ENCODE measurements around the gene RAD23A.
A peak's percentile ranks its signal among the peaks of the same experiment; 100 is the strongest.
"Not testable (repeated sequence)": the region's sequence is repeated elsewhere in the genome, so short reads cannot be mapped to it uniquely, and the experiment has no call there.

The RAD23A gene

DNA sequence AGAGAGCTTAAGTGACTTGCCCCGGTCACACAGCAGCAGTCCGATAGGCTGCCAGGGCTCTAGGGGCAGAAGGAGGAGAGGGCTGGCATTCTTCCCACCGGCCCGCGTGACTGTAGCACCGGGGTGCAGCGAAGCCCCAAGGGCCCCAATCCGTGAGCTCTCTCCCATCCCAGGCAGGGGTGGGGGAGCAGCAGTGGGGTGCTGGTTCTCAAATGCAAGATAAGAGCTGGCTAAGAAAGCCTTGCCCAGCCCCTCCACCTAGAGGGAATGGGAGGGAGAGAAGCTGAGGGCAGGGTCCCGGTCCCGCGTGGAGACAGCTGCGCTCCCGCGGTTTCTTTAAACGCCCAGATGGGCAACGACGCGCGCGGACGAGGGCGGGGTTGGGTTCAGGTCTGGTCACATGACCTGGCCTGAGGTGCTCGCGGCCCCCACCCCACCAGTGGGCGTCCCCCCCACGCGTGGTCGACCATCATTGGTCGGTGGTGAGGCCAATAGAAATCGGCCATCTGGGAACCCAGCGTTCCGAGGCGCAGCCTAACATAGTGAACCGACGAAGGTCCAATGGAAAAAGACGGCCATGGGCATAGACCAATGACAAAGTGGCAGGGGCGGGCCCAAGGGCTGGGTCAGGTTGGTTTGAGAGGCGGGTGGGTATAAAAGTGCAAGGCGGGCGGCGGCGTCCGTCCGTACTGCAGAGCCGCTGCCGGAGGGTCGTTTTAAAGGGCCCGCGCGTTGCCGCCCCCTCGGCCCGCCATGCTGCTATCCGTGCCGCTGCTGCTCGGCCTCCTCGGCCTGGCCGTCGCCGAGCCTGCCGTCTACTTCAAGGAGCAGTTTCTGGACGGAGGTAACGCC lies 7.5 kb upstream of the RAD23A start, which contains the start of gene CALR:
CALR (plus strand) TSS at position 683 of the 852 bp plus-strand sequence; CDS start at position 754, 71 bp downstream.
- peak; percentile 99 for DNase-seq

DNA sequence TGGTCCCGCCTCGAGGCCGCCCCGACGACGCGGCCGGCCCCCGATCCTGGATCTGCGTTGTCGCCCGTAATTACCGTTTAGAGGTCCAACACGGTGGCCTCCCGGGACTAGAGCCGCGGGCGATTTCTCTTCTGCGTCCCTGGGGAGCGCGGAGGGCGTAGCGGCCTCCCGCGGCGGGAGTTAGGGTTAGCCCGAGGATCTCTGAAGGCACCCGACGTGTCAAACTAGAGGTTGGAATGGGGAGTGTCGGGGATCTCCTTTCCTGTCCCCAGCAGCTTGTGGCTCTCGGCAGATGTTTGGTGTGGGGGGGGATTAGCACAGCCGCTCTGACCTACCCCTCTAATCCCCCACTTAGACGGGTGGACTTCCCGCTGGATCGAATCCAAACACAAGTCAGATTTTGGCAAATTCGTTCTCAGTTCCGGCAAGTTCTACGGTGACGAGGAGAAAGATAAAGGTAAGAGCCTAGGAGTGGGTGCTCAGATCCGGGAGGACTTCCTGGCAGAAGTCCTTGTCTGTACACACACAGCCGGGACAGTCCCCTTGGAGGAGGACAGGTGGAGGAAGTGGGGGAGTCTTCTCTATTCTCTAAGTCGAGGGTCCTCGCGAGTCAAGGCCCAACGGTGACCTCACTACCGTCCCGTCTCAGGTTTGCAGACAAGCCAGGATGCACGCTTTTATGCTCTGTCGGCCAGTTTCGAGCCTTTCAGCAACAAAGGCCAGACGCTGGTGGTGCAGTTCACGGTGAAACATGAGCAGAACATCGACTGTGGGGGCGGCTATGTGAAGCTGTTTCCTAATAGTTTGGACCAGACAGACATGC lies 6.7 kb upstream of the RAD23A start:
- DNase-seq: peak; percentile 63

DNA sequence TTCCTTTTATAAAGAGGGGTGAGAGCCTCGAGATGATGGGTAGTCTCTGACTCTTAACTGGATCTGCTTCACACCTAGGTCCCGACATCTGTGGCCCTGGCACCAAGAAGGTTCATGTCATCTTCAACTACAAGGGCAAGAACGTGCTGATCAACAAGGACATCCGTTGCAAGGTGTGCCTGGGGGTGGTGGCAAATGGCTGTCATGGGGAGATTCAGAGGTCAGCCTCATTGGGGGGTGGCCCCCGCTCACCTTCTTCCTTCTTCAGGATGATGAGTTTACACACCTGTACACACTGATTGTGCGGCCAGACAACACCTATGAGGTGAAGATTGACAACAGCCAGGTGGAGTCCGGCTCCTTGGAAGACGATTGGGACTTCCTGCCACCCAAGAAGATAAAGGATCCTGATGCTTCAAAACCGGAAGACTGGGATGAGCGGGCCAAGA lies 5.7 kb upstream of the RAD23A start:
- DNase-seq: no peak

DNA sequence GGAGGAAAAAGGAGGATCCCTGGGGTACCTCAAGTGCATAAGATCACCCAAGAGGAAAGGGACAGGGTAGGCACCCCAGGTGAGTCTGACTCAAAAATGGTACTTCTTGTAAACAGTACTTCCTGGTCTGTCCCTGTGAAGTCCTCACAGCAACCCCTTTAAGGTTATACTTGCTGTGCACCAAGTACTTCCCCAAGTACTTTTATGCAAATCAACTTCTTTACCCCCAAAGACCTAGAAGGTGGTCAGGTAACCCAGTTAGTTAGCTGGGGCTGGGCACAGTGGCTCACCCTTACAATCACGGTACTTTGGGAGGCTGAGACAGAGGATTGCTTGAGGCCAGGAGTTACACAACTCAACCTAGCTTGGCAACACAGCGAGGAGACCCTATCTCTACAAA lies 4.8 kb upstream of the RAD23A start:
- no peak for DNase-seq

DNA sequence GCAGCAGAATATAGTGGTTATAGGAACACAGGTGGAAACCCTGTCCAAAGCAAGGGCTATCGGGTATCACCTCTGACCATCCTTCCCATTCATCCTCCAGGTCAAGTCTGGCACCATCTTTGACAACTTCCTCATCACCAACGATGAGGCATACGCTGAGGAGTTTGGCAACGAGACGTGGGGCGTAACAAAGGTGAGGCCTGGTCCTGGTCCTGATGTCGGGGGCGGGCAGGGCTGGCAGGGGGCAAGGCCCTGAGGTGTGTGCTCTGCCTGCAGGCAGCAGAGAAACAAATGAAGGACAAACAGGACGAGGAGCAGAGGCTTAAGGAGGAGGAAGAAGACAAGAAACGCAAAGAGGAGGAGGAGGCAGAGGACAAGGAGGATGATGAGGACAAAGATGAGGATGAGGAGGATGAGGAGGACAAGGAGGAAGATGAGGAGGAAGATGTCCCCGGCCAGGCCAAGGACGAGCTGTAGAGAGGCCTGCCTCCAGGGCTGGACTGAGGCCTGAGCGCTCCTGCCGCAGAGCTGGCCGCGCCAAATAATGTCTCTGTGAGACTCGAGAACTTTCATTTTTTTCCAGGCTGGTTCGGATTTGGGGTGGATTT lies 2.1 kb upstream of the RAD23A start:
- DNase-seq: no peak

DNA sequence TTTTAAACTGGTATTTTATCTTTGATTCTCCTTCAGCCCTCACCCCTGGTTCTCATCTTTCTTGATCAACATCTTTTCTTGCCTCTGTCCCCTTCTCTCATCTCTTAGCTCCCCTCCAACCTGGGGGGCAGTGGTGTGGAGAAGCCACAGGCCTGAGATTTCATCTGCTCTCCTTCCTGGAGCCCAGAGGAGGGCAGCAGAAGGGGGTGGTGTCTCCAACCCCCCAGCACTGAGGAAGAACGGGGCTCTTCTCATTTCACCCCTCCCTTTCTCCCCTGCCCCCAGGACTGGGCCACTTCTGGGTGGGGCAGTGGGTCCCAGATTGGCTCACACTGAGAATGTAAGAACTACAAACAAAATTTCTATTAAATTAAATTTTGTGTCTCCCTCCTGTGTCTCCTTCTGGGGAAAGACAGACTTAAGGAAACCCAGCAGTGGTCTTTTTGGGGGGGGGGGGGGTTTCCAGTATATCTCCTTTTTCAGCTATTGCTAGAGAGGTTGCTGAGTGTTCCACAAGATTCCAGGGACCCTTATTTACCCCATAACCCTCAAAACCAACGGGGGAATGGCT lies 1.5 kb upstream of the RAD23A start:
- DNase-seq: no peak

DNA sequence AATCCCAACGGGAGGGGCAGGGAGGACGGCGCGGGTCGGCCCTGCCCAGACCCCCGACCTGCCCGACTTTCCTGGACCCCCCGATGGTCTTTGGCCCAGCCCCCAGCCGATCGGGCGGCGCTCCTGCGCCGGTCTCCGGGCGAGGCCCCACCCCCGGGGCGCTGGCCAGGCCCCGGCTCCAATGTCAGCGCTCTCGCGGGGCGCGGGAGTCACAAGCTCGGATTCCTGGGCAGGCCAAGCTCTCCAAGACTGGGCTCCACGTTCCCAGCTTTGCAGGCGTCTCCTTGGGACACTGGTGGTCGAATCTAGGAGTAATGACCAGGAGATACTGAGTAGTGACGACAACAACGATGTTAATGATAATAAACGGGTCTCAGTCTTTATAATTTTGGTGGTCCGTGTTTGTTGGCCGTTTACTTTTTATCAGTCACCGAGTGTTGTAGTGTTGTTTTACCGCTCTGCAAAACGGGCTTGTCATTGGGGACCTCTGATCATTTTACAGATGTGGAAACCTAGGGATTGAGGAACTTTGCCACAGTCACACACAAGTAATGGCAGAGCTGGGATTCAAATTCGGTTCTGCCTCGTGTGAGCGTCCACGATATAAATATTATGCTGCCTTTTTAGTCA lies 545 bp downstream of the RAD23A start:
- peak; percentile 68 for DNase-seq

DNA sequence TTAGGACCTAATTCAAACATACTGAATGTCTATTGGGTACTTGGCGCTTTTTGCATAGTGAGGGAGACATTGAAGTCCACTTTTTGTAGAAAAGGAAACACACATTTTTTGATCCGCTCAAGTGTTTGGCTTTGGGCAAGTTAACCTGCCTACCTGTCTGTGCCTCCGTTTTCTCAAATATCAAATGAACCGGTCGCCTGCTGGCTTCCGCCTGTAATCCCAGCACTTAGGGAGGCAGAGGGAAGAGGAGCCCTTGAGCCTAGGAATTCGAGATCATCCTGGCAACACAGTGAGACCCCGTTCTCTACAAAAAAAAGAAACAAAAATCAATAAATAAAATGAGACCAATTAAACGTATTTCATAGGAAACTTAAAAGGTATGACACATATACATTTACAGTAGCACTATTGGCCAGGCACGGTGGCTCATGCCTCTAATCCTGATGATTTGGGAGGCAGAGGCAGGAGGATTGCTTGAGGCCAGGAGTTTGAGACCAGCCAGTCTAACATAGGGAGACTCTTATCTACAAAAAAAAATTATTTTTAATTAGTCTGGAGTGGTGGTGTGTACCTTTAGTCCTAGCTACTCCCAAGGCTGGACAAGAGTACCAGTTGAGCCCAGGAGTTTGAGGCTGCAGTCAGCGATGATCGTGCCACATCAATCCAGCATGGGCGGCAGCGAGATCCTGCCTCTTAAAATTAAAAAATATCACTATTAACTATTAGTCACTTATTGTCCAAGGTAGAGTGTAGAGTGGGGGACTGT lies 1.3 kb downstream of the RAD23A start:
- no peak for DNase-seq

DNA sequence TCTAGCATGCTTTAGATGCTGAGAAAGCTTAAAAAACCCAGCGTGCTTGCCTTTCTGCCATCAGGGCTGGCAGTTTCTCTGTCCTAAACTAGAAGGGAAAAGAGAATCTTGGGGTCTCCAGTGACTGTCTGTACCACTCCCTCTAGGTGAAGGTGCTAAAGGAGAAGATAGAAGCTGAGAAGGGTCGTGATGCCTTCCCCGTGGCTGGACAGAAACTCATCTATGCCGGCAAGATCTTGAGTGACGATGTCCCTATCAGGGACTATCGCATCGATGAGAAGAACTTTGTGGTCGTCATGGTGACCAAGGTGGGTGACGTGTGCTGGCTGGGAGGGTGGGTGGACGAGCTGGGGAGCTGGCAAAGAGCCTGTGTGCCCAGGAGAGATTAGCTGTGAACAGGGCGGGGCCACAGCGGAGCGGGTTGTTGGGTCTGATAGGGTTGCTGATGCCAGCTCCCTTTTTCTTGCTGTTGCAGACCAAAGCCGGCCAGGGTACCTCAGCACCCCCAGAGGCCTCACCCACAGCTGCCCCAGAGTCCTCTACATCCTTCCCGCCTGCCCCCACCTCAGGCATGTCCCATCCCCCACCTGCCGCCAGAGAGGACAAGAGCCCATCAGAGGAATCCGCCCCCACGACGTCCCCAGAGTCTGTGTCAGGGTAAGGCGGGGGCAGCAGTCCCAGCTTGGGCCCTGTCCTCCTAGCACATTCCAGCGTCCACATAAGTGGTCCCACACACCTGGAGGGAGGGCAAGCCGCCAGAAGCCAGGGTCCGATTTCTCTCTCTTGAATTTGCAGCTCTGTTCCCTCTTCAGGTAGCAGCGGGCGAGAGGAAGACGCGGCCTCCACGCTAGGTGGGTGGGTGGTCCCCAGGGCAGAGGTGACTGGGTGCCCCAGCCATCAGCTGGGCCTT lies 2.3 kb downstream of the RAD23A start:
- DNase-seq: no peak

DNA sequence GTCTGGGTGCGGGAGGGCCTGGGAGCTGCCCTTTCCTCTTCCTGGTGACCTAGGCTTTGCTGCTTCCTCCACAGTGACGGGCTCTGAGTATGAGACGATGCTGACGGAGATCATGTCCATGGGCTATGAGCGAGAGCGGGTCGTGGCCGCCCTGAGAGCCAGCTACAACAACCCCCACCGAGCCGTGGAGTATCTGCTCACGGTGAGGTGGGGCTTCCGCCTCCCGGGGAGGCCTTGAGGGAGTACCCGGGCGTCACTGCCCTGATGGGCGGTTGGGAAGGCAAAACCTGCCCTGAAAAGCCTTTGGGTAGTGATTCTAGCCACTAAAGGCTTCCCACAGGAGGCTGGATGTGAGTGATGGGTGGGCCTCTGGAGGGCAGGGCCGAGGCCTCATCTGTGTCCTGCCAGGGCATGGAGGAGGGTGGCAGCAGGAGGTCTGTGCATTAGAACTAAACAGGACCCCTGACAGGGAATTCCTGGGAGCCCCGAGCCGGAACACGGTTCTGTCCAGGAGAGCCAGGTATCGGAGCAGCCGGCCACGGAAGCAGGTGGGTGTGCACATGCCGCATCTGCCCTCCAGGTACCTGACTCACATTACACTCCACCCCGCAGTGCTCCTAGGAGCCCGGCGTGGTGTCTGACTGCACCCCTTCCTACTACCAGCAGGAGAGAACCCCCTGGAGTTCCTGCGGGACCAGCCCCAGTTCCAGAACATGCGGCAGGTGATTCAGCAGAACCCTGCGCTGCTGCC lies 3.1 kb downstream of the RAD23A start:
- no peak for DNase-seq

DNA sequence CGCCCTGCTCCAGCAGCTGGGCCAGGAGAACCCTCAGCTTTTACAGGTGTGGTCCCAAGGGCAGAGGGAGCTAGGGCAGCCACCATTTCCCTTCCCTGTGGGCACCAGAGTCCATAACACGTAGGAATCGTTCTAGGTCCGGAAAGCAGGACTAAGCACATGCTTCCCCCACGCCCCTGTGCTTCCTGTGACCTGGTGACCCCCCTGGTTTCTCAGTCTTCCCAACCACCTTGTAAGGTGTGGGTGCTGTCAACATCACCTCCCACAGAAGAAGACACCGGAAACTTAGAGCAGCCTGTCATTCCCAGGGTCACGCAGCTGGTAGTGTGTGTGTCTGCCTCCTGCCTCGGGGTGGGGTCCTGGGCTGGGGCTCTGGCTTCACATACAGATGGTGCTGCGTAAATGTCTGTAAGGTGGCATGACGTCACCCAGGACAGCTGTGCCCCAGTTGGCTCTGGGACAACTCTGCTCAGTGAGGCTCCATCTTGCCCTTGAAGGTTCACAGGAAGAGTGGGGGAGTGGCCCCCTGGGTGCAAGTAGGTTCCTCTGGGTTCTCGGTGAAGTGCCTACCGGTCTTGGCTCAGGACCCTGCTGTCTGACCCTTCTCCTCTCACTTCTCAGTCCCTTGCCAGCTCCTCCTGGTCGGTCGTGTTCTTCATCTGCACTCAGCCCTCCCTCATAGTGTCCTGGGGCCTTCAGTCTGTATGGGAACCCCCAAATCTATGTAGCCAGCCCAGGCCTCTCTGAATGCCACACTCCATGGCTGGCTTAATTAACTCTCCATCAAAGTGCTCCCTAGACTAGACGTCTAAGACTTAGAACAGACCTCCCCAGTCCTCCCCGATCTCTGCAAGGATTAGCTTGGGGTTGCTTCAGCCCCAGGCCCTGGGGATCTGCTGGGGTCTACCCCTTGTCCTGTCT lies 4.0 kb downstream of the RAD23A start:
- no peak for DNase-seq

DNA sequence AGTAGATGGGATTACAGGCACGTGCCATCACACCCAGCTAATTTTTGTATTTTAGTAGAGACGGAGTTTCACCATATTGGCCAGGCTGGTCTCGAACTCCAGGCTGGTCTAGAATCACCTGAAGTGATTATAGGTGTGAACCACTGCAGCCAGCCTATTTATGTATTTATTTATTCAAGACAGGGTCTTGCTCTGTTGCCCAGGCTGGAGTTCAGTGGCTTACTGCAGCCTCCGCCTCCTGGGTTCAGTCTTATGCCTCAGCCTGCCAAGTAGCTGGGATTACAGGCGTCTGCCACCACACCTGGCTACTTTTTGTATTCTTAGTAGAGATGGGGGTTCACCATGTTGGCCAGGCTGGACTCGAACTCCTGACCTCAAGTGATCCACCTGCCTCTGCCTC lies 6.4 kb downstream of the RAD23A start:
- DNase-seq: not testable (repeated sequence)

DNA sequence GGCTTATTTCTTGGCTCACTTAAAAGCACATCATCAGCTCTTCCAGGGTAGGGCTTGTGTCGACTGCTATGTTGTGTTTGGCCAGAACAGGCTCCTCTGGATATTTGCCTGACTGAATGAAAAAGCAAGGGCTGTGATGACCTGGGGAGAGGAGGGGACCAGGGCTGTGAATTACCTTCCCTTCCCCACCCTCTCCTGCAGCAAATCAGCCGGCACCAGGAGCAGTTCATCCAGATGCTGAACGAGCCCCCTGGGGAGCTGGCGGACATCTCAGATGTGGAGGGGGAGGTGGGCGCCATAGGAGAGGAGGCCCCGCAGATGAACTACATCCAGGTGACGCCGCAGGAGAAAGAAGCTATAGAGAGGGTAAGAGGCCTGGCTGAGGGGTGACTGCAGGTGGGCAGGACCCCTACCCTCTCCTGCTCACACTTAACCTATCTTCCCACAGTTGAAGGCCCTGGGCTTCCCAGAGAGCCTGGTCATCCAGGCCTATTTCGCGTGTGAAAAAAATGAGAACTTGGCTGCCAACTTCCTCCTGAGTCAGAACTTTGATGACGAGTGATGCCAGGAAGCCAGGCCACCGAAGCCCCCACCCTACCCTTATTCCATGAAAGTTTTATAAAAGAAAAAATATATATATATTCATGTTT lies 7.0 kb downstream of the RAD23A start:
- DNase-seq: peak; percentile 64

DNA sequence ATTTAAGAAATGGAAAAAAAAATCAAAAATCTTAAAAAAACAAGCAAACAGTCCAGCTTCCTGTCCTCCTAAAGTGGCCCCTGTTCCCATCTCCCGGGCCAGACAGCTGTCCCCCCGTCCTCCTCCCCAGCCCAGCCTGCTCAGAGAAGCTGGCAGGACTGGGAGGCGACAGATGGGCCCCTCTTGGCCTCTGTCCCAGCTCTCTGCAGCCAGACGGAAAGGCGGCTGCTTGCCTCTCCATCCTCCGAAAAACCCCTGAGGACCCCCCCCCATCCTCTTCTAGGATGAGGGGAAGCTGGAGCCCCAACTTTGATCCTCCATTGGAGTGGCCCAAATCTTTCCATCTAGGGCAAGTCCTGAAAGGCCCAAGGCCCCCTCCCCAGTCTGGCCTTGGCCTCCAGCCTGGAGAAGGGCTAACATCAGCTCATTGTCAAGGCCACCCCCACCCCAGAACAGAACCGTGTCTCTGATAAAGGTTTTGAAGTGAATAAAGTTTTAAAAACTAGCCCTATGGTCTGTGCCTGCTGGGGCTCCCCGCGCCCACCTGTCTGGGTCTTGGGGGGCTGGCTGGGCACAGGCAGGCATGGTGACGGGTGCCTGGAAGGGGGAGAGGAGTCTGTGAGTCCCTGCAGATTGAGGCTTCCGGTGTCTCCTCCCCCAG lies 7.6 kb downstream of the RAD23A start:
- DNase-seq: no peak

DNA sequence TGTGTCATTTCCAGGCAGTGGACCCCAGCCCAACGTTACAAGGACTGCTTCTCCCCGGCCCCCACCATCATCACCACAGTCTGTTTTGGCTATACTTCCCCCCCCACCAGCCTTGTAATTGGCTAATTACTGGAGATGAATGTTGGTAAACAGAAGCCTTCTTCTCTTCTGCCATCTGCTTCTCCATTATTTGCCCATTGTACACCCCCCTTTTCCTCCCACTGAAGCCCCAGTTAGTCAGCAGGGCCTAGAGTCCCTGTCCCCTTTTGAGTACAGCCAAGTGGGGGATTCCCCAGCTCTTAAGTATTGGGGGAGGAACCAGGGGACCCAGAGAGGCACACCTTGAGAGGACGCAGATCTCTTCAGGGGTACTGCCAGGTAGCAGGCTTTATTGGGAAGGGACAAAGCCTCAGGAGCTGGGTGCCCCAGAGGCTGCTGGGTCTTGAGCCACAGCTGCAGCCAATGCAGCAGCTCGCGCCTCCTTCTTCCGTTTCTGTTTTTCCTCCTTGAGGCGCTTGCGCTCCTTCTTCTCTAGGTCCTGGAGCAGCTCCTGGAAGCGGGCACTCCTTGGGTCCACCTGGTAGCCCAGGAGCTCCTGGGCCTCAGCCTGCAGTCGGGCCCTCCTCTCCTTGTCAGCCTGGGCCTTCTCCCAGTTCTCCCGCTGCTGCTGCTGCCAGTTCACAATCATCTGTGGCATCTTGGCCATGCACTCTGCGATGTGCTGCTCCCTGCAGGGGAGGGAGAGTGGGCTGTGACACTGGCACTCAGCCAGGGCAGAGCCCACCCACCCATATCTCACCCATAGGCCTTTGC lies 8.3 kb downstream of the RAD23A start:
- no peak for DNase-seq

DNA sequence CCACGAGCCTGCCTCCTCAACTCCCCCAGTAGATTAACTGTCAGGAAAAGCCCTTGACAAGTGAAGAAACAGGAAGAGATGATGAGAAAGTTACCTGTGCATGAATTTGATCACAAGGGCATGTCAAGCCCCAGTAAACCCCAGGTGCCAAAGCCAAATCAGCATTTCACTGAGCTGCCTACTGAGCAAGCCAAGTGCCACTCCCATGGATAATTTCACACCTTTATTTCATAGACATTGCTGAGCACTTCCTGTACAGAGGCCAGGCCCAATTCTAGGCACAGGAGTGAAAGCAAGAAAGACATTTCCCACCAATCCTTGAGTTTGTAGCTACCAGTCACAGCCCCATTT lies 8.9 kb downstream of the RAD23A start:
- DNase-seq: no peak

DNA sequence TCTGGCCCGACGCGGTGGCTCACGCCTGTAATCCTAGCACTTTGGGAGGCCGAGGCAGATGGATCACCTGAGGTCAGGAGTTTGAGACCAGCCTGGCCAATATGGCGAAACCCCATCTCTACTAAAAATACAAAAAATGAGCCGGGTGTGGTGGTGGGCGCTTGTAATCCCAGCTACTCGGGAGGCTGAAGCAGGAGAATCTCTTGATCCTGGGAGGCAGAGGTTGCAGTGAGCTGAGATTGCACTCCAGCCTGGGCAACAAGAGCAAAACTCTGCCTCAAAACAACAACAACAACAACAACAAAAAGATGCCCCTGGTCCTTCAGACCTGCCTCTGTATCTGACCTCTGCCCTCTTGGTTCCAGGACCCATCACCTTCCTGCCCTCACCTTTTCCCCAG lies 9.9 kb downstream of the RAD23A start:
- not testable (repeated sequence) for DNase-seq
